RPMI8226 (cell line): ENCODE results near the gene CCDC159.
"Not testable (repeated sequence)": the region's sequence is repeated elsewhere in the genome, so short reads cannot be mapped to it uniquely, and the experiment has no call there.

Experiments
- DNase-seq: peaks from one replicate; pipeline ENCODE4 v3.0.0-alpha.2; 2015

CCDC159 gene

GRCh38 chr19:11370744-11371143 is 24.4 kb downstream of the CCDC159 start:
- DNase-seq = no peak

GRCh38 chr19:11373166-11373884 is 27.0 kb downstream of the CCDC159 start:
- no peak for DNase-seq

- no peak for DNase-seq
Measured at GRCh38 chr19:11373885-11374432, 27.6 kb downstream of the CCDC159 start.

- peak; percentile 99 for DNase-seq
Measured at GRCh38 chr19:11374433-11375142, 28.3 kb downstream of the CCDC159 start, which contains the start of gene SWSAP1. SWSAP1 (plus strand) TSS chr19:11374666; CDS start chr19:11374681, 15 bp downstream.

- peak; percentile 81 for DNase-seq
Measured at GRCh38 chr19:11375143-11375948, 29.0 kb downstream of the CCDC159 start.

- peak; percentile 42 for DNase-seq
Measured at GRCh38 chr19:11377237-11377636, 30.9 kb downstream of the CCDC159 start.

- DNase-seq = no peak
Measured at GRCh38 chr19:11377756-11378155, 31.4 kb downstream of the CCDC159 start.

- peak; percentile 56 for DNase-seq
Measured at GRCh38 chr19:11378319-11379189, 32.2 kb downstream of the CCDC159 start.

- not testable (repeated sequence) for DNase-seq
Measured at GRCh38 chr19:11379269-11379845, 33.0 kb downstream of the CCDC159 start.

- DNase-seq = no peak
Measured at GRCh38 chr19:11379857-11380350, 33.6 kb downstream of the CCDC159 start.

GRCh38 chr19:11380653-11381537 is 34.6 kb downstream of the CCDC159 start:
- DNase-seq = peak; percentile 99

GRCh38 chr19:11382898-11383705 is 36.8 kb downstream of the CCDC159 start:
- DNase-seq = peak; percentile 80

- no peak for DNase-seq
Measured at GRCh38 chr19:11383706-11384048, 37.4 kb downstream of the CCDC159 start.

GRCh38 chr19:11384778-11385129 is 38.4 kb downstream of the CCDC159 start:
- DNase-seq = no peak

- peak; percentile 42 for DNase-seq
Measured at GRCh38 chr19:11387162-11388034, 41.1 kb downstream of the CCDC159 start.

GRCh38 chr19:11390359-11390758 is 44.0 kb downstream of the CCDC159 start:
- DNase-seq = no peak

- no peak for DNase-seq
Measured at GRCh38 chr19:11390933-11391680, 44.8 kb downstream of the CCDC159 start.

GRCh38 chr19:11397089-11397610 is 50.8 kb downstream of the CCDC159 start:
- DNase-seq = no peak
